ENCODE measurements around the gene CACNA1H.
"Not testable (repeated sequence)": the region's sequence is repeated elsewhere in the genome, so short reads cannot be mapped to it uniquely, and the experiment has no call there.

CACNA1H gene

GRCh38 chr16:1194665-1195392 is 41.9 kb downstream of the CACNA1H start:
- DNase-seq = no peak

- no peak for DNase-seq
These were observed 42.4 kb downstream of the CACNA1H start for GRCh38 chr16:1195393-1195666.

- DNase-seq = no peak
These were observed 43.6 kb downstream of the CACNA1H start for GRCh38 chr16:1196494-1196893.

GRCh38 chr16:1197237-1197866 is 44.4 kb downstream of the CACNA1H start:
- DNase-seq = no peak

GRCh38 chr16:1198194-1198593 is 45.3 kb downstream of the CACNA1H start:
- DNase-seq = no peak

GRCh38 chr16:1198671-1199346 is 45.9 kb downstream of the CACNA1H start:
- not testable (repeated sequence) for DNase-seq

- no peak for DNase-seq
These were observed 46.6 kb downstream of the CACNA1H start for GRCh38 chr16:1199347-1200013.

GRCh38 chr16:1200014-1200627 is 47.2 kb downstream of the CACNA1H start:
- no peak for DNase-seq

- no peak for DNase-seq
These were observed 48.5 kb downstream of the CACNA1H start for GRCh38 chr16:1201444-1201843.

- no peak for DNase-seq
These were observed 49.4 kb downstream of the CACNA1H start for GRCh38 chr16:1202274-1202673.

- DNase-seq = no peak
These were observed 52.0 kb downstream of the CACNA1H start for GRCh38 chr16:1204933-1205332.

- DNase-seq = no peak
These were observed 53.4 kb downstream of the CACNA1H start for GRCh38 chr16:1206326-1206725.

GRCh38 chr16:1206786-1207185 is 53.9 kb downstream of the CACNA1H start:
- DNase-seq = no peak

- DNase-seq = no peak
These were observed 55.4 kb downstream of the CACNA1H start for GRCh38 chr16:1208239-1208830.

GRCh38 chr16:1209081-1209480 is 56.2 kb downstream of the CACNA1H start:
- no peak for DNase-seq

GRCh38 chr16:1210461-1210860 is 57.6 kb downstream of the CACNA1H start:
- no peak for DNase-seq

- no peak for DNase-seq
These were observed 58.8 kb downstream of the CACNA1H start for GRCh38 chr16:1211451-1212268.

- no peak for DNase-seq
These were observed 59.8 kb downstream of the CACNA1H start for GRCh38 chr16:1212616-1213194.

- no peak for DNase-seq
These were observed 60.3 kb downstream of the CACNA1H start for GRCh38 chr16:1213231-1213630.

GRCh38 chr16:1213796-1214372 is 61.0 kb downstream of the CACNA1H start:
- no peak for DNase-seq

GRCh38 chr16:1214719-1215118 is 61.8 kb downstream of the CACNA1H start:
- DNase-seq = no peak

Data from activated T-cell treated with anti-CD3 and anti-CD28 coated beads for 4 hours (primary cell).